HEK293 (cell line): Measurements from ENCODE around the gene LIPA.

Source experiments
- CTCF ChIP-seq: fragments of 450-650 bp; formaldehyde crosslinking; IDR thresholded peaks from 2 replicates; pipeline ENCODE4 v1.5.1; 2016; ENCODE audit warnings: missing biosample characterization, missing genetic modification characterization
- FEZF1 ChIP-seq: fragments of 450-650 bp; formaldehyde crosslinking; IDR thresholded peaks from 2 replicates; pipeline ENCODE4 v1.5.1; 2016; ENCODE audit warnings: missing biosample characterization, missing genetic modification characterization
- GLI4 ChIP-seq: fragments of 450-650 bp; formaldehyde crosslinking; IDR thresholded peaks from 2 replicates; pipeline ENCODE4 v1.5.1; 2016; ENCODE audit warnings: missing biosample characterization, missing genetic modification characterization
- HIC1 ChIP-seq: fragments of 450-650 bp; formaldehyde crosslinking; IDR thresholded peaks from 2 replicates; pipeline ENCODE4 v1.5.1; 2016; ENCODE audit warnings: missing biosample characterization, missing genetic modification characterization
- HOXA7 ChIP-seq: sonication (generic); formaldehyde crosslinking; IDR thresholded peaks from 2 replicates; pipeline ENCODE4 v1.8.1; 2022; ENCODE audit warnings: missing genetic modification reagents, borderline replicate concordance
- HOXC10 ChIP-seq: sonication (generic); formaldehyde crosslinking; IDR thresholded peaks from 2 replicates; pipeline ENCODE4 v1.8.1; 2023; ENCODE audit warnings: mild to moderate bottlenecking, missing genetic modification reagents
- KLF8 ChIP-seq: fragments of 450-650 bp; formaldehyde crosslinking; IDR thresholded peaks from 2 replicates; pipeline ENCODE4 v1.5.1; 2016; ENCODE audit warnings: missing biosample characterization, missing genetic modification characterization
- MYNN ChIP-seq: fragments of 450-650 bp; formaldehyde crosslinking; IDR thresholded peaks from 2 replicates; pipeline ENCODE4 v1.5.1; 2016; ENCODE audit warnings: missing biosample characterization, missing genetic modification characterization, borderline replicate concordance
- OSR2 ChIP-seq: fragments of 450-650 bp; formaldehyde crosslinking; IDR thresholded peaks from 2 replicates; pipeline ENCODE4 v1.5.1; 2016; ENCODE audit warnings: missing biosample characterization, missing genetic modification characterization
- SALL2 ChIP-seq: fragments of 450-650 bp; formaldehyde crosslinking; IDR thresholded peaks from 2 replicates; pipeline ENCODE4 v1.5.0; 2017; ENCODE audit warnings: missing biosample characterization, mild to moderate bottlenecking, missing genetic modification characterization, borderline replicate concordance
- ZBTB8A ChIP-seq: fragments of 450-650 bp; formaldehyde crosslinking; IDR thresholded peaks from 2 replicates; pipeline ENCODE4 v1.5.1; 2016; ENCODE audit warnings: missing biosample characterization, missing genetic modification characterization
- ZFHX2 ChIP-seq: fragments of 450-650 bp; formaldehyde crosslinking; conservative IDR thresholded peaks from 2 replicates; pipeline ENCODE4 v1.5.1; 2016; ENCODE audit warnings: missing biosample characterization, missing genetic modification characterization
- ZNF146 ChIP-seq: fragments of 450-650 bp; formaldehyde crosslinking; IDR thresholded peaks from 2 replicates; pipeline ENCODE4 v1.5.1; 2016; ENCODE audit warnings: missing biosample characterization, missing genetic modification characterization
- ZNF16 ChIP-seq: fragments of 450-650 bp; formaldehyde crosslinking; IDR thresholded peaks from 2 replicates; pipeline ENCODE4 v1.5.1; 2016; ENCODE audit warnings: low read depth, missing biosample characterization, missing genetic modification characterization
- ZNF211 ChIP-seq: fragments of 450-650 bp; formaldehyde crosslinking; IDR thresholded peaks from 2 replicates; pipeline ENCODE4 v1.5.1; 2016; ENCODE audit warnings: low read depth, missing biosample characterization, missing genetic modification characterization
- ZNF223 ChIP-seq: fragments of 450-650 bp; formaldehyde crosslinking; IDR thresholded peaks from 2 replicates; pipeline ENCODE4 v1.5.1; 2016; ENCODE audit warnings: missing biosample characterization, missing genetic modification characterization
- ZNF23 ChIP-seq: fragments of 450-650 bp; formaldehyde crosslinking; IDR thresholded peaks from 2 replicates; pipeline ENCODE4 v1.5.1; 2016; ENCODE audit warnings: missing biosample characterization, missing genetic modification characterization, borderline replicate concordance
- ZNF280C ChIP-seq: fragments of 450-650 bp; formaldehyde crosslinking; IDR thresholded peaks from 2 replicates; pipeline ENCODE4 v1.5.1; 2016; ENCODE audit warnings: missing biosample characterization, missing genetic modification characterization
- ZNF350 ChIP-seq: fragments of 450-650 bp; formaldehyde crosslinking; IDR thresholded peaks from 2 replicates; pipeline ENCODE4 v1.5.0; 2017; ENCODE audit warnings: missing biosample characterization, mild to moderate bottlenecking, missing genetic modification characterization
- ZNF514 ChIP-seq: fragments of 450-650 bp; formaldehyde crosslinking; IDR thresholded peaks from 2 replicates; pipeline ENCODE4 v1.5.1; 2016; ENCODE audit warnings: missing biosample characterization, missing genetic modification characterization
- ZNF549 ChIP-seq: fragments of 450-650 bp; IDR thresholded peaks from 2 replicates; pipeline ENCODE4 v1.5.1; 2018; ENCODE audit warnings: missing biosample characterization, missing genetic modification characterization, mild to moderate bottlenecking, inconsistent platforms, moderate library complexity
- ZNF558 ChIP-seq: fragments of 450-650 bp; formaldehyde crosslinking; IDR thresholded peaks from 2 replicates; pipeline ENCODE4 v1.5.1; 2016; ENCODE audit warnings: missing biosample characterization, missing genetic modification characterization
- ZNF571 ChIP-seq: fragments of 450-650 bp; formaldehyde crosslinking; IDR thresholded peaks from 2 replicates; pipeline ENCODE4 v1.5.0; 2017; ENCODE audit warnings: missing biosample characterization, missing genetic modification characterization
- ZNF610 ChIP-seq: fragments of 450-650 bp; formaldehyde crosslinking; IDR thresholded peaks from 2 replicates; pipeline ENCODE4 v1.5.1; 2016; ENCODE audit warnings: missing biosample characterization, missing genetic modification characterization, borderline replicate concordance
- ZNF629 ChIP-seq: fragments of 450-650 bp; formaldehyde crosslinking; IDR thresholded peaks from 2 replicates; pipeline ENCODE4 v1.5.1; 2017; ENCODE audit warnings: missing biosample characterization, missing genetic modification characterization
- ZNF837 ChIP-seq: fragments of 450-650 bp; formaldehyde crosslinking; IDR thresholded peaks from 2 replicates; pipeline ENCODE4 v1.5.1; 2016; ENCODE audit warnings: missing biosample characterization, missing genetic modification characterization
- ZNF843 ChIP-seq: fragments of 450-650 bp; formaldehyde crosslinking; IDR thresholded peaks from 2 replicates; pipeline ENCODE4 v1.5.1; 2016; ENCODE audit warnings: missing biosample characterization, missing genetic modification characterization
- TF ChIP-seq, protein P1 (sequence below): fragments of 450-650 bp; formaldehyde crosslinking; IDR thresholded peaks from 2 replicates; pipeline ENCODE4 v1.5.1; 2016; ENCODE audit warnings: missing biosample characterization, missing genetic modification characterization
- TF ChIP-seq, protein P2 (sequence below): fragments of 450-650 bp; formaldehyde crosslinking; IDR thresholded peaks from 2 replicates; pipeline ENCODE4 v1.5.1; 2017; ENCODE audit warnings: missing biosample characterization, missing genetic modification characterization

Gene LIPA

DNA sequence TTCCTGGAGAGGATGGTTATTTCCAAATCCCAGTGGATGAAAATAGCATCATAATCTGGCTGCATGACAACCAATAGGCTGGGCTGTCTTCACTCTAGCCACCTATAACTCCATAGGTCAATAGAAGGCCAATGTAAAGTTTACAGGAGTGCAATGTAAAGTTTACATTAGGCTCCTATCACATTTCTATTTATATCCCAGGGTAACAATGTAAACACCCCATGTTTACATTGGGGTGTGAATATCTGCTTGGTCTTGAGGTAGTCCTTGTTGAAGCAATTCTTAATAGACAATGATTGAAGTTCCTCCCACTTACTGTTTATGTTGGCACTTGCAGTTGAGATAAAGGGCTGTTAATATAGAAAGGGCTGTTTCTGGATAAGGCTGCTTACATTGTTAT is 65.9 kb downstream of the LIPA start (continued):
- no peak for TF ChIP-seq HIC1 (tag by site-specific recombination)
- peak; percentile 93 for TF ChIP-seq OSR2 (tag by site-specific recombination)
- no peak for TF ChIP-seq SALL2
- TF ChIP-seq, protein P1, sequence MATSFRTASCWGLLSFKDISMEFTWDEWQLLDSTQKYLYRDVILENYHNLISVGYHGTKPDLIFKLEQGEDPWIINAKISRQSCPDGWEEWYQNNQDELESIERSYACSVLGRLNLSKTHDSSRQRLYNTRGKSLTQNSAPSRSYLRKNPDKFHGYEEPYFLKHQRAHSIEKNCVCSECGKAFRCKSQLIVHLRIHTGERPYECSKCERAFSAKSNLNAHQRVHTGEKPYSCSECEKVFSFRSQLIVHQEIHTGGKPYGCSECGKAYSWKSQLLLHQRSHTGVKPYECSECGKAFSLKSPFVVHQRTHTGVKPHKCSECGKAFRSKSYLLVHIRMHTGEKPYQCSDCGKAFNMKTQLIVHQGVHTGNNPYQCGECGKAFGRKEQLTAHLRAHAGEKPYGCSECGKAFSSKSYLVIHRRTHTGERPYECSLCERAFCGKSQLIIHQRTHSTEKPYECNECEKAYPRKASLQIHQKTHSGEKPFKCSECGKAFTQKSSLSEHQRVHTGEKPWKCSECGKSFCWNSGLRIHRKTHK (tag by site-specific recombination), result no peak
- no peak for TF ChIP-seq ZNF837 (tag by site-specific recombination)
- 0 out of 2 replicates have a peak, but pooled peaks have one; percentile 24 for TF ChIP-seq ZNF629 (tag by site-specific recombination)
- TF ChIP-seq ZNF146 (tag by site-specific recombination), result no peak
- TF ChIP-seq ZBTB8A, result 0 out of 2 replicates have a peak, but pooled peaks have one; percentile 40
- no peak for TF ChIP-seq GLI4 (tag by site-specific recombination)
- no peak for TF ChIP-seq HOXA7 (CRISPR knock-in tag)
- TF ChIP-seq ZNF23, result no peak
- TF ChIP-seq ZNF558 (tag by site-specific recombination), result no peak
- TF ChIP-seq ZNF16, result no peak
- TF ChIP-seq KLF8 (tag by site-specific recombination), result peak; percentile 64
- TF ChIP-seq ZNF610 (tag by site-specific recombination), result peak; percentile 60; the same call in 1 of the 2 replicates
- TF ChIP-seq ZNF350 (tag by site-specific recombination), result 0 out of 2 replicates have a peak, but pooled peaks have one; percentile 49
- no peak for TF ChIP-seq ZNF571 (tag by site-specific recombination)
- TF ChIP-seq, protein P2, sequence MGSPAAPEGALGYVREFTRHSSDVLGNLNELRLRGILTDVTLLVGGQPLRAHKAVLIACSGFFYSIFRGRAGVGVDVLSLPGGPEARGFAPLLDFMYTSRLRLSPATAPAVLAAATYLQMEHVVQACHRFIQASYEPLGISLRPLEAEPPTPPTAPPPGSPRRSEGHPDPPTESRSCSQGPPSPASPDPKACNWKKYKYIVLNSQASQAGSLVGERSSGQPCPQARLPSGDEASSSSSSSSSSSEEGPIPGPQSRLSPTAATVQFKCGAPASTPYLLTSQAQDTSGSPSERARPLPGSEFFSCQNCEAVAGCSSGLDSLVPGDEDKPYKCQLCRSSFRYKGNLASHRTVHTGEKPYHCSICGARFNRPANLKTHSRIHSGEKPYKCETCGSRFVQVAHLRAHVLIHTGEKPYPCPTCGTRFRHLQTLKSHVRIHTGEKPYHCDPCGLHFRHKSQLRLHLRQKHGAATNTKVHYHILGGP, result peak; percentile 63; the same call in 1 of the 2 replicates
- TF ChIP-seq ZNF514 (tag by site-specific recombination), result no peak
- no peak for TF ChIP-seq HOXC10 (CRISPR knock-in tag)
- no peak for TF ChIP-seq ZNF280C (tag by site-specific recombination)
- TF ChIP-seq FEZF1 (tag by site-specific recombination), result peak; percentile 96
- TF ChIP-seq ZNF843, result peak; percentile 95
- no peak for TF ChIP-seq MYNN
- no peak for TF ChIP-seq ZNF223
- TF ChIP-seq ZNF549 (tag by site-specific recombination), result no peak
- peak; percentile 84 for TF ChIP-seq ZFHX2 (tag by site-specific recombination)
- TF ChIP-seq CTCF (tag by site-specific recombination), result no peak
- TF ChIP-seq ZNF211 (tag by site-specific recombination), result no peak
